ENCODE results near the gene CEP112.

The CEP112 gene

DNA sequence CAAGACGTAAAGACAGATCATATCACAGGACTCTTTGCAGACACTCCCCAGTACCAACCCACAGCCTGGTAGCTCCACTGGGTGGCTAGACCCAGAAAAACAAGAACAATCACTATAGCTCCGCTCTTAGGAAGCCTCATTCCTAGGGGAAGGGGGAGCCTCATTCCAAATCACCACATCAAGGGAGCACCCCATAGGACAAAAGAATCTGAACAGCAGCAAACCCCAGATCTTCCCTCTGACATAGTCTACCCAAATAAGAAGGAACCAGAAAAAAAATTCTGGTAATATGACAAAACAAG is 237.8 kb downstream of the CEP112 start:
- TF ChIP-seq, protein P1, sequence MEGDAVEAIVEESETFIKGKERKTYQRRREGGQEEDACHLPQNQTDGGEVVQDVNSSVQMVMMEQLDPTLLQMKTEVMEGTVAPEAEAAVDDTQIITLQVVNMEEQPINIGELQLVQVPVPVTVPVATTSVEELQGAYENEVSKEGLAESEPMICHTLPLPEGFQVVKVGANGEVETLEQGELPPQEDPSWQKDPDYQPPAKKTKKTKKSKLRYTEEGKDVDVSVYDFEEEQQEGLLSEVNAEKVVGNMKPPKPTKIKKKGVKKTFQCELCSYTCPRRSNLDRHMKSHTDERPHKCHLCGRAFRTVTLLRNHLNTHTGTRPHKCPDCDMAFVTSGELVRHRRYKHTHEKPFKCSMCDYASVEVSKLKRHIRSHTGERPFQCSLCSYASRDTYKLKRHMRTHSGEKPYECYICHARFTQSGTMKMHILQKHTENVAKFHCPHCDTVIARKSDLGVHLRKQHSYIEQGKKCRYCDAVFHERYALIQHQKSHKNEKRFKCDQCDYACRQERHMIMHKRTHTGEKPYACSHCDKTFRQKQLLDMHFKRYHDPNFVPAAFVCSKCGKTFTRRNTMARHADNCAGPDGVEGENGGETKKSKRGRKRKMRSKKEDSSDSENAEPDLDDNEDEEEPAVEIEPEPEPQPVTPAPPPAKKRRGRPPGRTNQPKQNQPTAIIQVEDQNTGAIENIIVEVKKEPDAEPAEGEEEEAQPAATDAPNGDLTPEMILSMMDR (IDR thresholded peaks at IDR 0.05; ENCODE audit: low read depth, low read length): no peak
- Histone ChIP-seq H3K4me3 (ENCODE audit: low read depth, low read length) (no peak overlapping the region), H3K9me3 (no peaks in the 10 kb centered on the region), H3K4me1 (no peaks in the 10 kb centered on the region), H3K36me3 (no peaks in the 10 kb centered on the region), H3K27me3 (0 out of 2 replicates have a peak, but pooled peaks cover 3% of the 10 kb centered on the region)
- no peak for DNase-seq

DNA sequence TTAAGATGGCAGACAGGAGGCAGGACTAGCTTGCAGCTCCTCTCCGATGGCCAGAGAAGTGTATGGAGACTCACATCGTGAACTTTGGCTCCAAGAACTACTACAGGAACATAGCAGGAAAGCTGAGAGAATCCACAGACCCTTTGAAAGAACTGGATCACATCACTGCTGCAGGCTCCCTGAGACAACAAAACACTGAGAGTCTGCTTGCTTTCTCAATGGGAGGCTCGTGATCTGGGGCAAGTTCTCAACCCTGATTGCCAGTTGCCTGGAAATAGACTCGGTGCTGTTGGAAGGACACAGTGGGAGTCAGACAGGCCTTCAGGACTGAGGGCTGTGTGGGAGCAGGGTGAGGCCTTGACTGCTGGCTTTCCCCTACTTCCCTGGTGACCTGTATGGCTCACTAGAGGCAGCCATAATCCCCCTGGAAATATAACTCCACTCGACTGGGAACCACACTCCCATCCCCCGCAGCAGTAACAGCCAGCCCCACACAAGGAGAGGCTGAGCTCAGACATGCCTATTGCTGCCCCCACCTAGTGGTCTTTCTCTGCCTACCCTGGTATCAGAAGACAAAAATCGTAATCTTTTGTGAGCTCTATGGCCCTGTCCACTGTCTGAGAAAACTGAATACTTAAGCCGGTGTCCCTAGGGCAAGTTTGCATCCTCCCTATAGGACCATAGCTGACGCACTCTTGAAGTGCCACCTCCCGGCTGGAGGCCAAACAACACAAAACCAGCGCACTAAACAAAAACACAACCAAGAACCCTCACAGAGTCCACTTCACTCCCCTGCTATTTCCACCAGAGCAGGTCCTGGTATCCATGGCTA is 238.4 kb downstream of the CEP112 start:
- H3K36me3 ChIP-seq: no peaks in the 10 kb centered on the region
- 0 out of 2 replicates have a peak, but pooled peaks cover 3% of the 10 kb centered on the region for H3K27me3 ChIP-seq
- no peak for DNase-seq
- TF ChIP-seq, protein P1 (IDR thresholded peaks at IDR 0.05; ENCODE audit: low read depth, low read length): no peak; the same call in 1 of the 2 replicates
- no peak overlapping the region for H3K4me3 ChIP-seq (ENCODE audit: low read depth, low read length)
- H3K4me1 ChIP-seq: no peaks in the 10 kb centered on the region
- no peaks in the 10 kb centered on the region for H3K9me3 ChIP-seq

DNA sequence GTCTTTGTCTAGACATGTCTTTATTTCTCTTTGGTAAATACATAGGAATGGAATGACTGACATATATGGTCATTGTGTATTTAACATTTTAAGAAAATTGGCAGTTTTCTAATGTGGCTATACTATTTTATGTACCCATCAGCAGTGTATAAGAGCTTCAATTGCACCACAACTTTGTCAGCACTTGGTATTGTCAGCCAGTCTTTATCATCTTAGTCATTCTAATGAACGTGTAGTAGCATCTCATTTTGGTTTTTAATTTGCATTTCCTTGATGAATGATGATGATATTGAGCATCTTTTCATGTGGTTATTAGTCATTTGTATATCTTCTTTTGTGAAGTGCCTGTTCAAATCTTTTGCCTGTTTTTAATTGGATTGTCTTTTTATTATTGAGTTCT is 239.3 kb downstream of the CEP112 start:
- no peak for DNase-seq
- Histone ChIP-seq H3K27me3 (0 out of 2 replicates have a peak, but pooled peaks cover 3% of the 10 kb centered on the region), H3K4me1 (no peaks in the 10 kb centered on the region), H3K36me3 (no peaks in the 10 kb centered on the region), H3K4me3 (ENCODE audit: low read depth, low read length) (no peak overlapping the region), H3K9me3 (no peaks in the 10 kb centered on the region)
- TF ChIP-seq, protein P1 (IDR thresholded peaks at IDR 0.05; ENCODE audit: low read depth, low read length): no peak

DNA sequence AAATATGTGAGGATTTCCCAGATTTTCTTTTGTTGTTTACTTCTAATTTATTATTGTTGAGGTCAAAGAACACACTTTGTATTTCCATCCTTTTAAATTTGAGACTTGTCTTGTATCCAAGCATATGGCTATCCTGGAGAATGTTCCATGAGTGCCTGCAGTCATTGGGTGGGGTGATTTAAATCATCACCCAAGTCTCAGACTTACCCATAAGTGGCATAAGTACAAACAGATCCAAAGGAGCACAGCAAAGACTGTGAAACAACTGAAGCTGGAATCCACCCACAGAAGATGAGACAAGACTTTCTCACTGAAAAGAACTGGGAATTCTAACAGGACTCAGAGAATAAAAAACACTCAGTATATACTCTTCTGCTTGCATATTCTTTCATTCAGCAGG is 239.9 kb downstream of the CEP112 start:
- H3K4me3 ChIP-seq (ENCODE audit: low read depth, low read length): no peak overlapping the region
- H3K9me3 ChIP-seq: no peaks in the 10 kb centered on the region
- no peak for DNase-seq
- H3K4me1 ChIP-seq: no peaks in the 10 kb centered on the region
- no peaks in the 10 kb centered on the region for H3K36me3 ChIP-seq
- TF ChIP-seq, protein P1 (IDR thresholded peaks at IDR 0.05; ENCODE audit: low read depth, low read length): no peak
- 0 out of 2 replicates have a peak, but pooled peaks cover 3% of the 10 kb centered on the region for H3K27me3 ChIP-seq

DNA sequence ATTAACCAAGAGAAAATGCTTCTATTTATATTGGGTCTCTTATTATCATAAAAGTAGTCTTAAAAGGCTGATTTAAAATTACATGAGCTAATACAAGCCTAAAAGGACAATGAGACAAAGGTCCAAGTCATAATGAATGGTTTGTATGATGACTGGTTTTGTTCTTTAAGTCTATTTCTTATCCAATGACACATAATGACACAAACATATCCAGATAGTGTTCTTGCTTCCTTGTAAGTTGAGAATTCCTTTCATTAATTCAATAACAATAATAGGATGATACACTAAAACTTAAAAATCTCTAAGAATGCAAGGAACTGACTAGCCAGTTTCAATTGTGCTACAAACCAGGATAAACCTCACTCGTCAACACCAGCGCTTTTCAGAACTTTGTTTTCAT is 244.1 kb downstream of the CEP112 start:
- Histone ChIP-seq H3K4me3 (ENCODE audit: low read depth, low read length) (no peak overlapping the region), H3K9me3 (no peaks in the 10 kb centered on the region), H3K4me1 (no peaks in the 10 kb centered on the region), H3K36me3 (no peaks in the 10 kb centered on the region), H3K27me3 (0 out of 2 replicates have a peak, but pooled peaks cover 3% of the 10 kb centered on the region)
- no peak for DNase-seq
- TF ChIP-seq, protein P1 (IDR thresholded peaks at IDR 0.05; ENCODE audit: low read depth, low read length): no peak

DNA sequence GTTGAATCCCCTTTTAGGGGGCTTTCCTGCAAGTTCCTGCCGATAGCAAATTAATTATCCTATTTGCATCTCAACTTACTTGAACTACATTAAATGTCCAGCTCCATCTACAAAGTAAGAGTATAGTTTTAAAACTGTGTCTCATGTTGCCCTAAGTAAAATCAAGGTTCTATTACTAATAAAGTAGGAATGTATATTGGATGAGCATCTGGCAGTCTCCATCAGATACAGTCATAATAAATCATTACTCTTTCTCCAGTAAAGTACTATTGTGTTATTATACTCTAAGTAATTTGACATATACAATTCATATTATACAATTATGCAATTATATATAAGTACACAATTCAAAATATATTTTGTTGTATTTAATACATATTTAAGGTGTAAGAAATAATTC is 249.3 kb downstream of the CEP112 start:
- Histone ChIP-seq H3K36me3 (no peaks in the 10 kb centered on the region), H3K27me3 (no peaks in the 10 kb centered on the region), H3K9me3 (no peaks in the 10 kb centered on the region), H3K4me1 (no peaks in the 10 kb centered on the region), H3K4me3 (ENCODE audit: low read depth, low read length) (no peak overlapping the region)
- DNase-seq: no peak
- TF ChIP-seq, protein P1 (IDR thresholded peaks at IDR 0.05; ENCODE audit: low read depth, low read length): no peak

All from BE2C (cell line).